ENCODE data around the gene KRT28.
"Not testable (repeated sequence)": the region's sequence is repeated elsewhere in the genome, so short reads cannot be mapped to it uniquely, and the experiment has no call there.

Gene KRT28

GRCh38 chr17:40818733-40819527 lies 19.2 kb upstream of the KRT28 start:
- peak; percentile 22 for DNase-seq

- no peak for DNase-seq
These were observed 18.6 kb upstream of the KRT28 start for GRCh38 chr17:40818343-40818732.

- no peak for DNase-seq
These were observed 17.4 kb upstream of the KRT28 start for GRCh38 chr17:40817103-40817682.

- DNase-seq = no peak
These were observed 16.8 kb upstream of the KRT28 start for GRCh38 chr17:40816569-40816968.

- no peak for DNase-seq
These were observed 15.6 kb upstream of the KRT28 start for GRCh38 chr17:40815381-40815780.

- not testable (repeated sequence) for DNase-seq
These were observed 14.9 kb upstream of the KRT28 start for GRCh38 chr17:40814657-40815056.

- DNase-seq = no peak
These were observed 14.0 kb upstream of the KRT28 start for GRCh38 chr17:40813804-40814203.

- no peak for DNase-seq
These were observed 12.9 kb upstream of the KRT28 start for GRCh38 chr17:40812639-40813038.

- no peak for DNase-seq
These were observed 10.7 kb upstream of the KRT28 start for GRCh38 chr17:40810494-40810893.

GRCh38 chr17:40809721-40810421 lies 10.1 kb upstream of the KRT28 start:
- no peak for DNase-seq

GRCh38 chr17:40806131-40806530 lies 6.4 kb upstream of the KRT28 start:
- no peak for DNase-seq

GRCh38 chr17:40803617-40804082 lies 3.9 kb upstream of the KRT28 start:
- peak; percentile 55 for DNase-seq

GRCh38 chr17:40801157-40801556 lies 1.4 kb upstream of the KRT28 start:
- DNase-seq = no peak

GRCh38 chr17:40800381-40800780 lies 622 bp upstream of the KRT28 start:
- DNase-seq = no peak

- DNase-seq = no peak
These were observed 2.9 kb downstream of the KRT28 start for GRCh38 chr17:40796846-40797245.

GRCh38 chr17:40795019-40795667 lies 4.6 kb downstream of the KRT28 start:
- no peak for DNase-seq

- DNase-seq = no peak
These were observed 5.3 kb downstream of the KRT28 start for GRCh38 chr17:40794466-40794865.

- no peak for DNase-seq
These were observed 5.9 kb downstream of the KRT28 start for GRCh38 chr17:40793832-40794231.

GRCh38 chr17:40791787-40792436 lies 7.8 kb downstream of the KRT28 start:
- peak; percentile 3 for DNase-seq

- DNase-seq = no peak
These were observed 8.6 kb downstream of the KRT28 start for GRCh38 chr17:40791111-40791510.

GRCh38 chr17:40782450-40782849 lies 17.3 kb downstream of the KRT28 start, which contains the start of gene KRT27:
TSS of gene KRT27 (minus strand) at chr17:40782550. CDS start at chr17:40782493, 57 bp downstream.
- no peak for DNase-seq

- no peak for DNase-seq
These were observed 20.4 kb downstream of the KRT28 start for GRCh38 chr17:40779181-40779909.

All from NCI-H1694 (cell line).